ENCODE results near the gene B3GLCT. TPM values are rescaled to one million over a fixed set of nuclear protein-coding genes. Genes with fewer than 3 reads are reported as not detected.

B3GLCT gene
- total and polyA plus RNA-seq, 8 donors: 6.5 to 22.6 (median 16.1) TPM

DNA sequence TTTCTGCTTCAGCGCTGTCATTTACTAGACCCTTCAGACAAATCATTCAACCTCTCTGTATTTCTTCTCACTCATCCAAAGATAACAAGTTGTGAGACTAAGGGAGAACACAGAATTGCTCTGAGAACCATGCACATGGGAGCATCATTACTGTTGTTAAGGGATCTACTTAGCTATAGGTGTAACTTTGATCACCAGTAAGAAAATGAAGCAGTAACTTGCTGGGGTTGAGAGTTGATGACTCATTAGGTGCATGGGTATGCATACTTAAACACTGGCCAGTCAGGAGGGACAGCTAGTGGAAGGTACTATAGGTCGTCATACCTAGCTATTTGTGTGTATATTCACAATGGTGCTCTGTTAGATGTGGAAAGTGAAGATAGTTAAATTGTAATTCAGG is 61.5 kb downstream of the B3GLCT start:
- peaks cover 0 to 28% of the 10 kb centered on the region in 2 donors for H3K9me3 ChIP-seq

DNA sequence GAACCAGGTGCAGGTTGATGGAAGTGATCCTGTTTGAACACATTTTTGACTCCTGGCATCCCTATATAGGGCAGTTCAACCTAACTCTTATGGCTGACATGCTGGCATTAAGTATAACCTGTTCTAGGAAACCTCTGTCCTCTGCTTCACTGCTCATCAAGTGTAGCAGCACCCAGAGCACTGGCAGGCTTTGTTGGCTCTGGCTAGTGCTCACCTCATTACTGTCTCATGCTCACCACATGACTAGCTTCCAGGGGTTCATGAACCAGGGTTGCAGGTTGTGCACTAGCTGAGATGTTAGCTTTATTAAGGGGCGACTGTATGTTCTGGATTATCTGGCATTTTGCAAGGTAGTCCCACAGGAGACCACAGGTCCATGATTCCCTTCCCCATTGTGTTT is 63.6 kb downstream of the B3GLCT start:
- Histone ChIP-seq H3K36me3 (peaks cover 0 to 33% of the 10 kb centered on the region in 2 donors), H3K27ac (no peak overlapping the region), H3K4me3 (no peak overlapping the region), H3K4me1 (no peaks in the 10 kb centered on the region), H3K9me3 (peaks cover 0 to 9% of the 10 kb centered on the region in 2 donors), H3K27me3 (no peaks in the 10 kb centered on the region)
- TF ChIP-seq, protein P1, sequence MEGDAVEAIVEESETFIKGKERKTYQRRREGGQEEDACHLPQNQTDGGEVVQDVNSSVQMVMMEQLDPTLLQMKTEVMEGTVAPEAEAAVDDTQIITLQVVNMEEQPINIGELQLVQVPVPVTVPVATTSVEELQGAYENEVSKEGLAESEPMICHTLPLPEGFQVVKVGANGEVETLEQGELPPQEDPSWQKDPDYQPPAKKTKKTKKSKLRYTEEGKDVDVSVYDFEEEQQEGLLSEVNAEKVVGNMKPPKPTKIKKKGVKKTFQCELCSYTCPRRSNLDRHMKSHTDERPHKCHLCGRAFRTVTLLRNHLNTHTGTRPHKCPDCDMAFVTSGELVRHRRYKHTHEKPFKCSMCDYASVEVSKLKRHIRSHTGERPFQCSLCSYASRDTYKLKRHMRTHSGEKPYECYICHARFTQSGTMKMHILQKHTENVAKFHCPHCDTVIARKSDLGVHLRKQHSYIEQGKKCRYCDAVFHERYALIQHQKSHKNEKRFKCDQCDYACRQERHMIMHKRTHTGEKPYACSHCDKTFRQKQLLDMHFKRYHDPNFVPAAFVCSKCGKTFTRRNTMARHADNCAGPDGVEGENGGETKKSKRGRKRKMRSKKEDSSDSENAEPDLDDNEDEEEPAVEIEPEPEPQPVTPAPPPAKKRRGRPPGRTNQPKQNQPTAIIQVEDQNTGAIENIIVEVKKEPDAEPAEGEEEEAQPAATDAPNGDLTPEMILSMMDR (IDR thresholded peaks at IDR 0.05): no peak
- intact Hi-C loops (cut with DNase I): no loop called here
- DNase-seq (no peak), ATAC-seq (no peak)

More for the DNA sequence above, 61.5 kb downstream of the B3GLCT start:
- no peak overlapping the region for H3K27ac ChIP-seq
- peaks cover 0 to 33% of the 10 kb centered on the region in 2 donors for H3K36me3 ChIP-seq
- H3K4me1 ChIP-seq: no peaks in the 10 kb centered on the region
- H3K4me3 ChIP-seq: no peak overlapping the region
- ATAC-seq (no peak), DNase-seq (no peak)
- intact Hi-C loops (cut with DNase I): no loop called here
- H3K27me3 ChIP-seq: no peaks in the 10 kb centered on the region
- TF ChIP-seq, protein P1 (IDR thresholded peaks at IDR 0.05): no peak

DNA sequence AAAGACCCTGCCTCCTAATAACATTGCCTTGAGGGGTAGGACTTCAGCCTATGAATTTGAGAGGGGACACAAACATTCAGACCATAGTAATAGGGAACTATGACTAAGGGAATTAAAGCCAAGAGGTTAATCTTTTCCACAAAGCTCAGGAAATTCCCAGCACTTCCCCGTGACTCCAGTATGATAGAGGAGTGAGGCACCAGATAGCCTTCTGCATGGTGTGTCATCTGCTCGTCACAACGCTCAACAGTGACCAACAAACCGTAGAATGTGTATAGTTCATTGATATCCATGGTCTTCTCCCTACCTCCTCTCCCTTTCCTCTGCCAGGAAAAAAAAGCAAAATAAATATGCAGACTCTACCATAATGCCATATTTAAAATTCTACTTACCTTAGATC is 64.4 kb downstream of the B3GLCT start:
- no peak for ATAC-seq
- no peak overlapping the region for H3K4me3 ChIP-seq
- intact Hi-C loops (cut with DNase I): no loop called here
- peaks cover 0 to 34% of the 10 kb centered on the region in 2 donors for H3K36me3 ChIP-seq
- TF ChIP-seq, protein P1 (IDR thresholded peaks at IDR 0.05): no peak
- no peaks in the 10 kb centered on the region for H3K27me3 ChIP-seq
- no peak for DNase-seq
- H3K9me3 ChIP-seq: peaks cover 0 to 3% of the 10 kb centered on the region in 2 donors
- H3K27ac ChIP-seq: no peak overlapping the region
- no peaks in the 10 kb centered on the region for H3K4me1 ChIP-seq

DNA sequence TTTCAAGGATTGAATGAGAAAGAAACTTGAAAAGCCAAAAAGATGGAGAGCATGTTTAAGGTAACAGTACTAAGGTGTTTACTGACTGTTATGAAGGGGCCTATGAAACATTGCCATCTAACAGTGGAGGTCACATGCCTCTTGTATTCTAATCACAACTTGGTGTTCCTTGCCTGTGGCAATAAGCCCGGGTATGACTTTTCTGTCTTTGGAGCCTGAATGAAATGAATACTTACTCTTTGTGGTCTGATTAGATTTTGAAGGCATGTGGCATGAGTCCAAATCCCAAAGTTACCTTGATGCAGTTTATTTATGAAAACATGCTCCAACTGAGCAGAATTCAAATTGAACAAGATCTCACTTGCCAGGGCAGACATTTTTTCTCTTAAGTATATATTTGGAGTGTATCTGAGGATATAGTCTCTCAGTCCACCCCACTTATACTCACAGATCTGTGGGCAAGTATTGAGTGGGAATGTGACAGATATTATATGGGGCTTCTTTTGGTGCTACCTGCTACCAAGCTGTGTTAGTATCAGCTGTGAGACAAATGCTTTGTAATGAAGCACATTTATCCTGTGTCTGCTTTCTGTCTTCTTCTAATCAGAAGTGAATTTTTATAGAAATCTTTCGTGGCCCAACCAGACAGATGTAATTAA is 67.5 kb downstream of the B3GLCT start:
- H3K27me3 ChIP-seq: no peaks in the 10 kb centered on the region
- intact Hi-C loops (cut with DNase I): no loop called here
- H3K4me3 ChIP-seq: no peak overlapping the region
- no peak for DNase-seq
- TF ChIP-seq, protein P1 (IDR thresholded peaks at IDR 0.05): no peak
- H3K9me3 ChIP-seq: peaks cover 0 to 22% of the 10 kb centered on the region in 2 donors
- no peak for ATAC-seq
- peaks cover 0 to 40% of the 10 kb centered on the region in 2 donors for H3K36me3 ChIP-seq
- no peak overlapping the region for H3K27ac ChIP-seq
- H3K4me1 ChIP-seq: no peaks in the 10 kb centered on the region

- no peaks in the 10 kb centered on the region for H3K4me1 ChIP-seq
- DNase-seq: no peak
- H3K36me3 ChIP-seq: peaks cover 0 to 52% of the 10 kb centered on the region in 2 donors
- intact Hi-C loops (cut with DNase I): no loop called here
- peaks cover 0 to 33% of the 10 kb centered on the region in 2 donors for H3K9me3 ChIP-seq
- no peaks in the 10 kb centered on the region for H3K27me3 ChIP-seq
- no peak overlapping the region for H3K4me3 ChIP-seq
- TF ChIP-seq, protein P1 (IDR thresholded peaks at IDR 0.05): no peak
- no peak overlapping the region for H3K27ac ChIP-seq
- ATAC-seq: no peak
Measured at GRCh38 chr13:31274390-31274789, 74.6 kb downstream of the B3GLCT start.

Measured in left lung (tissue), 10 donors.